MM.1S (cell line): Measurements from ENCODE around the gene FOXN3.

Source experiments
- EZH2 ChIP-seq: fragments of 300-600 bp; sonication (generic); optimal IDR thresholded peaks from 2 replicates; pipeline ENCODE3; 2017; ENCODE audit warnings: low read depth, mild to moderate bottlenecking, antibody characterized with exemption, low read length, mixed read lengths
- TF ChIP-seq, protein P1 (sequence below): fragments of 300-600 bp; sonication (generic); IDR thresholded peaks from 2 replicates; pipeline ENCODE4 v1.5.1; 2016; ENCODE audit warnings: antibody characterized with exemption, low read length, mixed read lengths

DNA sequence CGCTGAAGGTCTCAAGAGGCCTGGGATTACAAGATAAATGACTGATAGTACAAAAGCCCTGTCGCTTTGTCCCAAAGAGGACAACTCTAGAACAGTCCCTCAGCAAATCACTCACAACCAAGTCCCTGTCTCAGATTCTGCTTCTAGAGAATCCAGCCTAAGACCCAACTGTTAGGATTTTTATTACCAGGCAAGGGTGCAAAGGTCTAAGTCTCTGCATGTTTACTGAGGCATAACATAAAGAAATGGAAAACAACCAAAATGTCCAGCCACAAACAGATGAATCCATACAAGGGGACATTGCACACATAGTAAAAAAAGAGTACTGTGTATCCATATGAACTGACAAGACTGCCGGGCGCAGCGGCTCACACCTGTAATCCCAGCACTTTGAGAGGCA lies 104.1 kb downstream of the FOXN3 start:
- TF ChIP-seq, protein P1, sequence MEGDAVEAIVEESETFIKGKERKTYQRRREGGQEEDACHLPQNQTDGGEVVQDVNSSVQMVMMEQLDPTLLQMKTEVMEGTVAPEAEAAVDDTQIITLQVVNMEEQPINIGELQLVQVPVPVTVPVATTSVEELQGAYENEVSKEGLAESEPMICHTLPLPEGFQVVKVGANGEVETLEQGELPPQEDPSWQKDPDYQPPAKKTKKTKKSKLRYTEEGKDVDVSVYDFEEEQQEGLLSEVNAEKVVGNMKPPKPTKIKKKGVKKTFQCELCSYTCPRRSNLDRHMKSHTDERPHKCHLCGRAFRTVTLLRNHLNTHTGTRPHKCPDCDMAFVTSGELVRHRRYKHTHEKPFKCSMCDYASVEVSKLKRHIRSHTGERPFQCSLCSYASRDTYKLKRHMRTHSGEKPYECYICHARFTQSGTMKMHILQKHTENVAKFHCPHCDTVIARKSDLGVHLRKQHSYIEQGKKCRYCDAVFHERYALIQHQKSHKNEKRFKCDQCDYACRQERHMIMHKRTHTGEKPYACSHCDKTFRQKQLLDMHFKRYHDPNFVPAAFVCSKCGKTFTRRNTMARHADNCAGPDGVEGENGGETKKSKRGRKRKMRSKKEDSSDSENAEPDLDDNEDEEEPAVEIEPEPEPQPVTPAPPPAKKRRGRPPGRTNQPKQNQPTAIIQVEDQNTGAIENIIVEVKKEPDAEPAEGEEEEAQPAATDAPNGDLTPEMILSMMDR = no peak
- TF ChIP-seq EZH2 = no peak
